Activated CD8-positive, alpha-beta T cell treated with anti-CD3 and anti-CD28 coated beads, Interleukin-2, amount 10 ng/mL, durations not matched to agents 7 days and 5 days (primary cell): ENCODE results near the gene PLXDC1. TPM values are rescaled to one million over a fixed set of nuclear protein-coding genes. Genes with fewer than 3 reads are reported as not detected.
"Not testable (repeated sequence)": the region's sequence is repeated elsewhere in the genome, so short reads cannot be mapped to it uniquely, and the experiment has no call there.

Experiments used
- ATAC-seq: fragments of 150-1000 bp; cut with Tn5 transposase; one replicate; pipeline ENCODE4 v1.10.0; 2021; ENCODE audit warnings: moderate library complexity
- CTCF ChIA-PET: fragments of 350-600 bp; sonication (Branson Sonifier 250); formaldehyde crosslinking; loops from one replicate; lab custom pipeline; 2021; ENCODE audit warnings: antibody characterized with exemption; lab: Charles Lee
- POLR2A ChIA-PET: fragments of 350-600 bp; sonication (Branson Sonifier 250); formaldehyde crosslinking; loops from one replicate; lab custom pipeline; 2021; ENCODE audit warnings: antibody characterized with exemption; lab: Charles Lee
- DNase-seq: peaks from one replicate; pipeline ENCODE4 v3.0.0-alpha.2; 2020
- H3K27ac Mint-ChIP-seq: one replicate; pipeline ENCODE4 v1.8.0; 2021; ENCODE audit warnings: mild to moderate bottlenecking, mixed read lengths
- H3K27me3 Mint-ChIP-seq: one replicate; pipeline ENCODE4 v1.8.0; 2021; ENCODE audit warnings: low read depth, mixed read lengths
- H3K36me3 Mint-ChIP-seq: one replicate; pipeline ENCODE4 v1.8.0; 2021; ENCODE audit warnings: low read depth, mixed read lengths
- H3K4me1 Mint-ChIP-seq: one replicate; pipeline ENCODE4 v1.8.0; 2021; ENCODE audit warnings: low read depth, mixed read lengths
- H3K4me3 Mint-ChIP-seq: one replicate; pipeline ENCODE4 v1.8.0; 2021; ENCODE audit warnings: mild to moderate bottlenecking, mixed read lengths
- H3K9me3 Mint-ChIP-seq: one replicate; pipeline ENCODE4 v1.8.0; 2022; ENCODE audit warnings: mixed read lengths; ENCODE audit not compliant: insufficient read depth
- total RNA-seq, 2 experiments: library from RNA; stranded (reverse); gene quantifications; one replicate each; pipeline ENCODE4 v1.2.3, GENCODE V29; 2021

Gene PLXDC1
- total RNA-seq, 2 experiments from 2014 or later, result 3.3 to 3.9 TPM

DNA sequence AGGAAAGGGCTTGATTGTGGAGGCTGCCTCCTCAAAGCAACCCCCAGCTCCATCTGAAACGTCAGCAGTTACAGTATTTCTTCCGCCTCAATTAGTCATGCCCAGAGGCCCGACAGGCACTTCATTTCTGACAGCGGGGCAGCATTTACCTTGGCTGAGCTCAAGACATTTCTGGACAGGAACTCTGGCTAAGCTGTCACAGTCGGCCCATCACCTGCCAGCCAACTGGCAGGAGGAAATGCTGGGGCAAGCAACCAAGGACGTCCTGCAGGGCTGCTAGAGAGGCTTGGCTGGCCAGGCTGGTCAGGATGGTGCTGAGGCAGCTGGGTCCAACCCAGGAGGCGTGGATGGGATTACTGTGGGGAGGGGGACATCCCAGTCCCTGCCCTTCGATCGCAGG, 27.8 kb downstream of the PLXDC1 start:
- H3K27ac Mint-ChIP-seq, result no peak overlapping the region
- POLR2A ChIA-PET, result no interaction called here

GRCh38 chr17:39122991-39123390, 28.4 kb downstream of the PLXDC1 start:
- ChIA-PET POLR2A (no interaction called here), CTCF (interaction anchor here (0.7 to 2.0 kb wide), 3 partner anchors 30 to 140 kb away, joined by 3 to 9 read pairs (median 5); no protein-coding TSS in a partner anchor)
- no peaks in the 10 kb centered on the region for H3K9me3 Mint-ChIP-seq
- H3K27me3 Mint-ChIP-seq, result no peaks in the 10 kb centered on the region
- ATAC-seq (no peak), DNase-seq (no peak)
- no peaks in the 10 kb centered on the region for H3K36me3 Mint-ChIP-seq
- no peak overlapping the region for H3K4me3 Mint-ChIP-seq
- H3K4me1 Mint-ChIP-seq, result peaks cover 2% of the 10 kb centered on the region
- no peak overlapping the region for H3K27ac Mint-ChIP-seq

More for the DNA sequence above, 27.8 kb downstream of the PLXDC1 start:
- DNase-seq (no peak), ATAC-seq (no peak)
- Mint-ChIP-seq H3K4me3 (no peak overlapping the region), H3K36me3 (no peaks in the 10 kb centered on the region), H3K9me3 (no peaks in the 10 kb centered on the region), H3K27me3 (no peaks in the 10 kb centered on the region), H3K4me1 (peaks cover under 1% of the 10 kb centered on the region)
- CTCF ChIA-PET, result interaction anchor here (0.7 to 2.0 kb wide), 3 partner anchors 30 to 141 kb away, joined by 3 to 9 read pairs (median 5); no protein-coding TSS in a partner anchor

GRCh38 chr17:39121919-39122318, 29.5 kb downstream of the PLXDC1 start:
- H3K27me3 Mint-ChIP-seq, DNase-seq, H3K4me1 Mint-ChIP-seq, H3K36me3 Mint-ChIP-seq, POLR2A ChIA-PET, H3K27ac Mint-ChIP-seq, H3K9me3 Mint-ChIP-seq, H3K4me3 Mint-ChIP-seq, ATAC-seq: not testable (repeated sequence)
- CTCF ChIA-PET, result interaction anchor here (0.7 to 2.0 kb wide), 3 partner anchors 31 to 139 kb away, joined by 3 to 9 read pairs (median 5); no protein-coding TSS in a partner anchor

- CTCF ChIA-PET, result interaction anchor here (1.4 kb wide), 1 partner anchor 136 kb away, joined by 3 read pairs; no protein-coding TSS in a partner anchor
- H3K27ac Mint-ChIP-seq, result no peak overlapping the region
- no peak for ATAC-seq
Measured at GRCh38 chr17:39118674-39119419, 32.6 kb downstream of the PLXDC1 start.

DNA sequence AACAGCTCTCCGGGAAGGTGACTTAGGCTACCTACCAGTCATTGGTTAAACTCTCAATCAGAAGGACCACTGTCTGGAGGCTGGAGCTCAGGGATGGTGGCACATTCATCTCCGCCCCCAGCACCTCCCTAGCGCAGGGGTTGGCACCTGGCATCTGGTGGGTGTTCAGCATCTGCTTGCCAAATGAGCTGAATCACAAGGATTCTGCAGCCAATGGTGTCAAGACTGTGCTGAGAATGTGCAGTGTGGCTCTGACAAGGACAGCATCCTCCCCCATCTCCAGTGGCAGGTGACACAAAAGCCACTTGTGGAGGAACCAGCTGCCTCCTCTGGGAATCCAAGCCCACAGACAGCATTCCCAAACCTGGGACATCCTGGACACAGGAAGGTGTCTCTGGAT, 35.2 kb downstream of the PLXDC1 start:
- no peak for DNase-seq
- Mint-ChIP-seq H3K27ac (no peak overlapping the region), H3K36me3 (no peaks in the 10 kb centered on the region), H3K4me1 (peaks cover 2% of the 10 kb centered on the region), H3K27me3 (no peaks in the 10 kb centered on the region), H3K4me3 (no peak overlapping the region), H3K9me3 (no peaks in the 10 kb centered on the region)
- POLR2A ChIA-PET, result interaction anchor here (0.5 kb wide), 1 partner anchor 143 kb away, joined by 3 read pairs; no protein-coding TSS in a partner anchor
- CTCF ChIA-PET, result no interaction called here
- ATAC-seq, result no peak

More at GRCh38 chr17:39118674-39119419, 32.6 kb downstream of the PLXDC1 start:
- Mint-ChIP-seq H3K27me3 (no peaks in the 10 kb centered on the region), H3K4me3 (no peak overlapping the region), H3K36me3 (no peaks in the 10 kb centered on the region), H3K4me1 (peaks cover 2% of the 10 kb centered on the region), H3K9me3 (no peaks in the 10 kb centered on the region)
- DNase-seq, result no peak
- POLR2A ChIA-PET, result no interaction called here

GRCh38 chr17:39115135-39115534, 36.3 kb downstream of the PLXDC1 start:
- no peak for DNase-seq
- no peak for ATAC-seq
- POLR2A ChIA-PET, result no interaction called here

DNA sequence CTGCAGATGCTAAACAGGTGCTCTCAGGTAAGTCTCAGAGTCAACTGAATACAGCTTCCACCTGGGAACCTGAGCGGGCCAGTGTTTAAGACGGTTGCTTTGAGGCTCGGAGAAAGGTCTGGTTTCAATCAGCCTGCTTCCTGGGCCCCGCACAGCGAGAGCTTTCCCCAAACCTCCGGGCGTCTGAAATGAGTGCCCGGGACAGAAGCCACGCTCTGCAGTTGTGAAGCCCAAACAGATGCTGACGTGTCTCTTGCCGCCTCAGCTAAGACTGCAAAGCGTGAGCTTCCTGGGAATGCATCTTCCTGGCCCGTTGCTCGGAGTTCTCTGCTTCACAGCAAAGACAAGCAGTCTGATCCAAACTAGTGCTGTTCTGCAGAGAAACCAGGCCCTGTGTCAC, 36.7 kb downstream of the PLXDC1 start:
- no peak overlapping the region for H3K27ac Mint-ChIP-seq
- H3K36me3 Mint-ChIP-seq, result no peaks in the 10 kb centered on the region
- H3K4me1 Mint-ChIP-seq, result peaks cover 2% of the 10 kb centered on the region
- POLR2A ChIA-PET, result no interaction called here
- H3K9me3 Mint-ChIP-seq, result no peaks in the 10 kb centered on the region
- CTCF ChIA-PET, result interaction anchor here (0.6 to 1.1 kb wide), 2 partner anchors 38 to 254 kb away, joined by 3 read pairs; no protein-coding TSS in a partner anchor
- H3K27me3 Mint-ChIP-seq, result no peaks in the 10 kb centered on the region
- H3K4me3 Mint-ChIP-seq, result no peak overlapping the region
- no peak for DNase-seq
- no peak for ATAC-seq

More at GRCh38 chr17:39115135-39115534, 36.3 kb downstream of the PLXDC1 start:
- H3K9me3 Mint-ChIP-seq, result no peaks in the 10 kb centered on the region
- no peak overlapping the region for H3K27ac Mint-ChIP-seq
- CTCF ChIA-PET, result interaction anchor here (0.6 to 1.1 kb wide), 3 partner anchors 38 to 254 kb away, joined by 3 to 4 read pairs (median 3); no protein-coding TSS in a partner anchor
- no peaks in the 10 kb centered on the region for H3K27me3 Mint-ChIP-seq
- H3K4me3 Mint-ChIP-seq, result no peak overlapping the region
- peaks cover 2% of the 10 kb centered on the region for H3K4me1 Mint-ChIP-seq
- H3K36me3 Mint-ChIP-seq, result no peaks in the 10 kb centered on the region

- Mint-ChIP-seq H3K4me1 (peaks cover 2% of the 10 kb centered on the region), H3K27me3 (no peaks in the 10 kb centered on the region), H3K36me3 (no peaks in the 10 kb centered on the region), H3K27ac (no peak overlapping the region), H3K4me3 (no peak overlapping the region), H3K9me3 (no peaks in the 10 kb centered on the region)
- no peak for ATAC-seq
- ChIA-PET CTCF (interaction anchor here (1.1 kb wide), 1 partner anchor 39 kb away, joined by 3 read pairs; no protein-coding TSS in a partner anchor), POLR2A (no interaction called here)
- no peak for DNase-seq
Measured at GRCh38 chr17:39113871-39114270, 37.6 kb downstream of the PLXDC1 start.

DNA sequence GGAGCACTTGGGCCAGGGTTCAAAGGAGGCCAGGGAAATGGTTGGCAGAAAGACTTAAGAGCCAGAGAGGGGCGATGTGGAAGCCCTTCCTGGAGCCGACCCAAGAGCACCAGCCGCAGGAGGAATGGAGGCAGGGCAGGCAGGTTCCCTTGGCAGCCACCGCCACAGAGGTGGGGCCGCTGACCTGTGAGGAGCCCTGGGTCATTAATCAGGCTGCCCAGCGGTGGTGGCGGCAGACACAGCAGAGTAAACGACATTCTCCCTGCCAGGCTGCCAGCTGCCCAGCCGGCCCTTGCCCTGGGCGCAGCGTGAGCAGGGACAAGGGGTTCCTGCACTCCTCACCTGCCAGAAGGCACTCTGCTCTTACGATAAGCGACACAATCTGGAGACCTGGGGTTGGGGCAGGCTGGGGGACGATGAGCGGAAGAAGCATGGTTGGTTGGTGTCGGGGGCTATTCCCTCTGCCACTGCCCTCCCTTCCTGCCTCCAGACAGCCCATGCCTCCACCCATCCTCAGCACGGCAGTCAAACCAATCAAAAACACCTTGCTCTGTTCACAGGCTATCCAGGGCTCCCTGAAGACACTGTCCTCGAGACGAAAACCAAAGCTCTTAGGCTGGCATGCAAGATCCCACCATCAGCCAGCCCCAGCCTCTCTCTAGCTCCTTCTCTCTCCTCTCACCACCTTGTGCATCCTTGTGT, 40.9 kb downstream of the PLXDC1 start:
- H3K36me3 Mint-ChIP-seq, result no peaks in the 10 kb centered on the region
- no peaks in the 10 kb centered on the region for H3K27me3 Mint-ChIP-seq
- ChIA-PET POLR2A (no interaction called here), CTCF (interaction anchor here (1.5 kb wide), 1 partner anchor 18 kb away, joined by 3 read pairs; no protein-coding TSS in a partner anchor)
- H3K4me3 Mint-ChIP-seq, result no peak overlapping the region
- no peaks in the 10 kb centered on the region for H3K4me1 Mint-ChIP-seq
- H3K9me3 Mint-ChIP-seq, result no peaks in the 10 kb centered on the region
- ATAC-seq (no peak), DNase-seq (no peak)
- no peak overlapping the region for H3K27ac Mint-ChIP-seq

GRCh38 chr17:39108461-39109375, 42.7 kb downstream of the PLXDC1 start:
- ChIA-PET POLR2A (interaction anchor here (0.6 to 1.2 kb wide), 3 partner anchors 9 to 39 kb away, joined by 3 to 4 read pairs (median 4); no protein-coding TSS in a partner anchor), CTCF (interaction anchor here (1.0 to 1.5 kb wide), 2 partner anchors 16 to 17 kb away, joined by 3 read pairs; no protein-coding TSS in a partner anchor)
- ATAC-seq, result no peak

GRCh38 chr17:39107973-39108372, 43.5 kb downstream of the PLXDC1 start:
- Mint-ChIP-seq H3K27me3 (no peaks in the 10 kb centered on the region), H3K4me1 (no peaks in the 10 kb centered on the region), H3K27ac (no peak overlapping the region), H3K4me3 (no peak overlapping the region), H3K36me3 (no peaks in the 10 kb centered on the region), H3K9me3 (no peaks in the 10 kb centered on the region)
- ATAC-seq (no peak), DNase-seq (no peak)
- CTCF ChIA-PET, result interaction anchor here (1.0 kb wide), 1 partner anchor 16 kb away, joined by 3 read pairs; no protein-coding TSS in a partner anchor
- POLR2A ChIA-PET, result interaction anchor here (0.8 kb wide), 1 partner anchor 8 kb away, joined by 4 read pairs; no protein-coding TSS in a partner anchor

More at GRCh38 chr17:39108461-39109375, 42.7 kb downstream of the PLXDC1 start:
- H3K27me3 Mint-ChIP-seq, result no peaks in the 10 kb centered on the region
- H3K9me3 Mint-ChIP-seq, result no peaks in the 10 kb centered on the region
- no peaks in the 10 kb centered on the region for H3K36me3 Mint-ChIP-seq
- no peaks in the 10 kb centered on the region for H3K4me1 Mint-ChIP-seq
- H3K4me3 Mint-ChIP-seq, result no peak overlapping the region
- no peak for DNase-seq
- H3K27ac Mint-ChIP-seq, result no peak overlapping the region
